ENCODE data around the gene SLC9A9.

Gene SLC9A9

GRCh38 chr3:143333367-143333766, 514.9 kb downstream of the SLC9A9 start:
- FAIRE-seq (no peak), DNase-seq (ENCODE audit: low spot score) (no peak)

- FAIRE-seq (no peak), DNase-seq (ENCODE audit: low spot score) (no peak)
These were observed 516.2 kb downstream of the SLC9A9 start for GRCh38 chr3:143332026-143332425.

GRCh38 chr3:143331350-143331749, 516.9 kb downstream of the SLC9A9 start:
- FAIRE-seq (no peak), DNase-seq (ENCODE audit: low spot score) (no peak)

GRCh38 chr3:143330296-143330868, 517.9 kb downstream of the SLC9A9 start:
- no peak for FAIRE-seq
- DNase-seq (ENCODE audit: low spot score), result no peak

GRCh38 chr3:143329567-143330211, 518.6 kb downstream of the SLC9A9 start:
- FAIRE-seq, result no peak
- DNase-seq (ENCODE audit: low spot score), result no peak

- FAIRE-seq (no peak), DNase-seq (ENCODE audit: low spot score) (no peak)
These were observed 519.8 kb downstream of the SLC9A9 start for GRCh38 chr3:143328451-143328850.

- no peak for DNase-seq (ENCODE audit: low spot score)
- FAIRE-seq, result no peak
These were observed 521.1 kb downstream of the SLC9A9 start for GRCh38 chr3:143326983-143327778.

GRCh38 chr3:143321058-143321769, 527.1 kb downstream of the SLC9A9 start:
- no peak for DNase-seq (ENCODE audit: low spot score)
- no peak for FAIRE-seq

GRCh38 chr3:143315766-143316165, 532.5 kb downstream of the SLC9A9 start:
- FAIRE-seq (no peak), DNase-seq (ENCODE audit: low spot score) (no peak)

GRCh38 chr3:143314251-143315093, 533.8 kb downstream of the SLC9A9 start:
- FAIRE-seq, result no peak
- no peak for DNase-seq (ENCODE audit: low spot score)

- FAIRE-seq (no peak), DNase-seq (ENCODE audit: low spot score) (no peak)
These were observed 534.4 kb downstream of the SLC9A9 start for GRCh38 chr3:143313893-143314188.

GRCh38 chr3:143313025-143313892, 535.0 kb downstream of the SLC9A9 start:
- FAIRE-seq, result no peak
- no peak for DNase-seq (ENCODE audit: low spot score)

- no peak for FAIRE-seq
These were observed 537.2 kb downstream of the SLC9A9 start for GRCh38 chr3:143311096-143311495.

GRCh38 chr3:143309705-143310104, 538.6 kb downstream of the SLC9A9 start:
- FAIRE-seq, result no peak
- DNase-seq (ENCODE audit: low spot score), result no peak

More at GRCh38 chr3:143311096-143311495, 537.2 kb downstream of the SLC9A9 start:
- DNase-seq (ENCODE audit: low spot score), result no peak

- DNase-seq (ENCODE audit: low spot score) (peak; percentile 98), FAIRE-seq (peak; percentile 96)
These were observed 540.6 kb downstream of the SLC9A9 start for GRCh38 chr3:143307613-143308183.

- FAIRE-seq (no peak), DNase-seq (ENCODE audit: low spot score) (peak; percentile 33)
These were observed 541.9 kb downstream of the SLC9A9 start for GRCh38 chr3:143306407-143306806.

- peak; percentile 76 for FAIRE-seq
- DNase-seq (ENCODE audit: low spot score), result peak; percentile 89
These were observed 545.6 kb downstream of the SLC9A9 start for GRCh38 chr3:143302638-143303171.

GRCh38 chr3:143301031-143301901, 547.0 kb downstream of the SLC9A9 start:
- no peak for FAIRE-seq
- DNase-seq (ENCODE audit: low spot score), result no peak
